Putamen (tissue), 1 donor: ENCODE measurements around the gene BUD31.
"Not testable (repeated sequence)": the region's sequence is repeated elsewhere in the genome, so short reads cannot be mapped to it uniquely, and the experiment has no call there.

ENCODE experiments used
- DNase-seq: peaks from one replicate; pipeline ENCODE4 v3.0.0-alpha.2; 2016; ENCODE audit warnings: low spot score

The BUD31 gene

DNA sequence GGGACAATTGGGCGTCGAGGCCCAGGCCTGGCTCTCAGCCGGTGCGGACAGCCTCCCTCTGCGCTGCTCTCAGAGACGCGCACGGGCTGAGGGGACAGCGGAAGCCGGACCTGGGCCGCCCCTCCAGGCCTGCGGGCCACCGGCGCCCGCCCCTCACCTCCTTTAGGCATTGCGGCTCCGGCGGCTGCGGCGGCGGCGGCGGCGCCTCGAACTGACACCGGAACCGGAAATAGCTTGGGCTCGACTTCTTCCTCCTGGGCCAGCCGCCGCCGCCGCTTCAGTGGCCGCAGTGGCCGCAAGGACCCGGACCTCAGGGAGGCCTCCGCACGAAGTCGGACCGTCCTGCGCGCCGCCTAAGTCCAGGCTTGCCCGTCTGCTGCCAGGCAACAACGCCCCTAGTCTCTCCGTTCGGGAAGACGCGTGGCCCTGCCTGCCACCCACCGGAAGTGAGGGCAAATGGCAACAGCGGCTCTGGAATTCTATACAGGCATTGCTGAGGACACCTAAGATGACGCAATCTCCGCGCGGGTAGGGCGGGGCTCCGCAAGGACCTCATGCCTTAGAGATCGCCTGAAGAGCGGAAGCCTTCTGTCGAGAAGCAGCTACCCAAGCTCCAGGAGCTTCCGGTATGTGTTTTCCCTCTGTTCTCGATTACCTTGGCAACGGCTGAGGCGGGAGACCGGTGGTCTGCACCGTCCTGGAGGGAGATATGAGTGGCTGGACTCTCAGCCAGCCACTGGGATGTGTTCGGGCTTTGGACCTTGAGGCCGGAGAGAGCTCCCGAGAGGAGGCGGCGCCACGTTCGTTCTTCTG lies at the start of gene BUD31, which contains the start of gene PDAP1:
Gene BUD31, plus strand, starts transcription at position 591 of the 813 bp plus-strand sequence. CDS start 2,124 bp downstream, outside the sequence.
Gene PDAP1, minus strand, starts transcription at position 219 of the 813 bp plus-strand sequence. Its CDS starts 49 bp downstream, at position 170.
- DNase-seq = peak; percentile 94

DNA sequence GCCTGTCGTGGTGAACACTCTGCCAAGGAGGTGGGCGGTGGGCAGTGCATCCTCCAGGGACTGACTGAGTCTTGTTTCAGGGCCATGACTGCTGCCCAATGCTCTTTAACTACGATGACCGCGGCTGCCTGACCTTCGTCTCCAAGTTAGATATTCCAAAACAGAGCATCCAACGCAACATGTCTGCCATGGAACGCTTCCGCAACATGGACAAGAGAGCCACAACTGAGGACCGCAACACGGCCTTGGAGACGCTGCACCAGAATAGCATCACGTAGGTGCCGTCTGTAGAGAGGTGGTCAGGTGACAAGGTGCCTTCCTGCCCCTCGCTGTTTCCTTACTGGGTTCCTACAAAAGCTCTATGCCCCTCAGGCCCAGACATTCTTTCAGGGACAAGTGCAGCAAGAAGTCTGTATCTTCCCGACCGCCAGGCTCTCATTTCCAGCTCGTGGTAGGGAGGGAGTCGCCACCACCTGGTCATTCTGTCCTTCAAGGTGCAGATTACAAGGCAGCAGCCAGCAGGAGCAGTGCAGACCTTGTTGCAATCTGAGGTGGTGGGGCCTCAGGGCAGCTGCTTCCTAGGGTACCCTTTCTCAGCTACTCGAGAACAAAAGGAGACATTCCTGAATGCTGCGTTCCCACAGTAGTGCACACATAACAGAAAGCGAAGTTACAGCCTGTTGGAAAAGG lies 49.2 kb upstream of the BUD31 start:
- no peak for DNase-seq

DNA sequence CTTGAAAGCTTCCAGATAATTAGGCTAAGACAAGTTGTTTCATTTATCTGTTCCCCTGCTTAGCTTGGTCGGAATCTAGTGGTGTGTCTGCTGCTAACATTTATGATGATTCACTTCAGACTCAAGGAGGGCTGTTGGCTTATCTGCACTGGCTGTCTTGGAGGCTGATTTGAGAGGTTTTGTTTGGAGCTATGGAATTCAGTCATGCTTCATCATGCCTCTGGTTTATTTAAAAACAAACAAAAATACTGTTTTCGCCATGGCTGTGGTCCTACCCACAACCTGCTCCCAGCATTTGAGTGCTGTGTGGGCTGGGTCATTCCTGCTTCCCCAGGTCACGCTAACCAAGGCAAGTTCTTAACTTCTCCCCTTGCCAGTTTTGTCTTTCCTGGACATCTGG lies 46.0 kb upstream of the BUD31 start:
- DNase-seq = no peak

DNA sequence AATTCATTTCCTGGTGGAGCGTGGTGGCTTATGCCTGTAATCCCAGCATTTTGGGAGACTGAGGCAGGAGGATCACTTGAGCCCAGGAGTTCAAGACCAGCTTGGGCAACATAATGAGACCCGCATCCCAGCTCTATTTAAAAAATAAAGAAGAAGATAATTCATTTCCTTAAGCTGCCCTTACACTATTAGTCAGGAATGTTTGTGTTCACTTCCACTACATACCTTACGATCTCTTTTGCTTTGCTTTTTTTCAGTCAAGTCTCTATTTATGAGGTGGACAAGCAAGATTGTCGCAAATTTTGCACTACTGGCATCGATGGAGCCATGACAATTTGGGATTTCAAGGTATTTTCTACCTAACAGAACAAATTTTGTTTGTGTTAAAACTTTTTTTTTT lies 45.5 kb upstream of the BUD31 start:
- DNase-seq = no peak

DNA sequence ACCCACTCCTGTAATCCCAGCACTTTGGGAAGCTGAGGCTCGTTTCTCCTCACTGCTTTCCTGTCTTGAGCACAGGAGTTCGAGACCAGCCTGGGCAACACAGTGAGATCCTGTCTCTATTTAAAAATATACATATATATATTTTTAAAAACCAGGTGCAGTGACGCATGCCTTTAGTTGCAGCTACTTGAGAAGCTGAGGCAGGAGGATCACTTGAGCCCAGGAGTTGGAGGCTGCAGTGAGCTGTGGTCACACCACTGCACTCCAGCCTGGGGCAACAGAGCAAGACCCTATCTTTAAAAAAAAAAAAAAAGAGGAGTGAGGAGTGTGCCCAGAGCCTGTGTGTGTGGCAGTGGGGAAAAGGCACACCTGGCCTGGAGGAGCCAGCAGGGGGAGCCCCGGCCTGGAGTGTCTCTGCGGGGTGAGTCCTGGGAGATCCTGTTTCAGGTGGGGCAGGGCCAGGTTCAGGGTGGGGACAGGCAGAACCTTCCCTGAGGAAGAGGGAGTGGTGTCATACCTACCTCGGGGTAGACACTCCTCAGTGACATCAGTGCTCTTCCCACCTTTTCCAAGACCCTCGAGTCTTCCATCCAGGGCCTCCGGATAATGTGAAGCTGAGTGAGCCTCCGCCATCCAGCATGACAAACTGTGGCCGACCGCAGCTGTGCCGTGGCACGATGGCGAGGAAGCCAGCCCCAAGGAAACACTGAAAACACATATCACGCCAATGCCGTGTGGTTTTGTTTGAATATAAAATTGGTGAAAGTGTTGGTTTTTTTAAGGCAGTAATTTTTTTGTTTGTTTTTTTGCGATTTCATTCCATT lies 43.2 kb upstream of the BUD31 start:
- no peak for DNase-seq

DNA sequence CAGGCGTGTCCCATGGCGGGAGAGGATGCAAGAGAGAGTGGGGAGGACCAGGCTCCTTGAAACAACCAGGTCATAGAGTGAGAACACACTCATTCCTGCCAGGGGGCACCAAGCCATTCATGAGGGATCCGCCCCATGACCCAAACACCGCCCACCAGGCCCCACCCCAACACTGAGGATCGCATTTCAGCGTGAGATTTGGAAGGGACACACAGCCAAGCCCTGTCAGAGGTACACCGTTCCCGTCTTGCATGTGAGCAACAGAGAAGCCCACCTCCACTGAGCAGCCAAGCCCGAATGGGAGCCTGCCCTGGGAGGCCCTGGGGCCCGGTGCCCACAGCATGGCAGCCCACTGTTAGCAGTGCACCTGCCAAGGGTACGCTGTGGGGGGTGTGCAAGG lies 42.1 kb upstream of the BUD31 start:
- DNase-seq = no peak

DNA sequence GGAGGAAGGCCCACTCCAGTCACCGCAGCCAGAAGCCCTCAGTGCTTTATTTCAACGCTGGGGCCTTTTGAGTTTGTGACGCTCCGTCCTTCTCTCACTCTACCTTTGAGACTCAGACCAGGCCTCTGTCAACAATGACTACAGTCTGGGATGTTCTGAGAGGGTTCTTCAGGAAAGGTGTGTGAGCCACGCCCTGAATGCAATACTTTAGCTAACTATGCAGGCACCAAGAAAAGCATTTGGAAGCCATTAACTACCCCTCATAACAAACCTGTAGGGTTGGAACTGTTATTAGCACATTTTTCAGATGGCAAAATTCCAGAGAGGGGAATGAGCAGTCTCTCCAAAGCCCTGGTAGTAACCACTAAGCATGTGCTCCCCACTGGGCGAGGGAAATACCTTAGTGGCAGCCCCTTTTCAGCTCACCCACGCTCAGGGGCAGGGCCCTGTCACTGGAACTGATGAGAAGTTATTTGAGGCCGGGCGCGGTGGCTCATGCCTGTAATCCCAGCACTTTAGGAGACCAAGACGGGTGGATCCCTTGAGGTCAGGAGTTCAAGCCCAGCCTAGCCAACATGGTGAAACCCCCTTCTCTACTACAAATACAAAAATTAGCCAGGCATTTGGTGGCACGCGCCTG lies 39.9 kb upstream of the BUD31 start:
- no peak for DNase-seq

DNA sequence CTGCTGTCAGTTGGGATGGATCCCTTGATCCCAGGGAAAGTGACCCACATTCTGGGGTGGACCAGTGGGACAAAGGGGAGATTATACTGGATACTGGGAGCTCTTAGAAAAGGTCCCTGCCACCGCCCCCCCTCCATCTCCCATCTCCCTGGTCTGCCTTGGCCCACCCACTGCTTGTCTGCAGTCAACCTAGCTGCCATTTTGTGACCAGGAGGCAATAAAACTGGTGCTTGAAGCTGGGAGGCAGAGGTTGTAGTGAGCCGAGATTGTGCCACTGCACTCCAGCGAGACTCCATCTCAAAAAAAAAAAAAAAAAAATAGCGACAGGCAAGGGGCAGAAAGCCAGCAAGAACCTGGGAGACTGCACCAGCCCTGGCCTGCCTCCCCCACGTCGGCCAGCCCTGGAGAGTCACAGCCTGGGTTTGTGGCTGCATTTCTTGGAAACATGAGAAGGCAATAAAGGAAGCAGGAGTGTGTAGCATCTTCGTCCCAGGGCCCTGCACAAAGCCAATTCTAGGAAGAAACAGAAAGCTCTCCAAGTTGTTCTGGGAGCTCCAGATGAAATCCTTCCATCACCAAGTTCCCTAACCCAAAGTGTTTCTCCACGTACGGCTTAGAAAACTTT lies 38.9 kb upstream of the BUD31 start:
- no peak for DNase-seq

DNA sequence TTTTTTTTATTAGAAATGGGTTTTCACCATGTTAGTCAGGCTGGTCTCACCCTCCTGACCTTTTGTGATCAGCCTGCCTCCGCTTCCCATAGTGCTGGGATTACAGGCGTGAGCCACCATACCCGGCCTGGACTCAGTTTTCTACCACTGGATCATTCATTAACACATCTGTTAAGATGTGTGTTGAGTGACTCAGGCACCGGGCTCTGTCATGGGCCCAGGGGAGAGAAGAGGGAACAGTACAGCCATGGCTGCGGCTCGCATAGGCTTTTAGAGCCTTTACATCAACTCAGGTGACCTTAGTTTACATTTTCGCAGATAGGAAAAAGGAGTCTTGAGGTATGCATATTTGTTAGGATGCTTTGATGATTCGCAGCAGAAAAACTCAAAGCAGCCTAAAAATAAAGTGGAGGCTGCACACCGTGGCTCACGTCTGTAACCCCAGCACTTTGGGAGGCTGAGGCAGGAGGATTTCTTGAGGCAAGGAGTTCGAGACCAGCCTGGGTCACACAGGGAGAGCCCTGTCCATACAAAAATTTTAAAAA lies 37.3 kb upstream of the BUD31 start:
- DNase-seq = no peak

DNA sequence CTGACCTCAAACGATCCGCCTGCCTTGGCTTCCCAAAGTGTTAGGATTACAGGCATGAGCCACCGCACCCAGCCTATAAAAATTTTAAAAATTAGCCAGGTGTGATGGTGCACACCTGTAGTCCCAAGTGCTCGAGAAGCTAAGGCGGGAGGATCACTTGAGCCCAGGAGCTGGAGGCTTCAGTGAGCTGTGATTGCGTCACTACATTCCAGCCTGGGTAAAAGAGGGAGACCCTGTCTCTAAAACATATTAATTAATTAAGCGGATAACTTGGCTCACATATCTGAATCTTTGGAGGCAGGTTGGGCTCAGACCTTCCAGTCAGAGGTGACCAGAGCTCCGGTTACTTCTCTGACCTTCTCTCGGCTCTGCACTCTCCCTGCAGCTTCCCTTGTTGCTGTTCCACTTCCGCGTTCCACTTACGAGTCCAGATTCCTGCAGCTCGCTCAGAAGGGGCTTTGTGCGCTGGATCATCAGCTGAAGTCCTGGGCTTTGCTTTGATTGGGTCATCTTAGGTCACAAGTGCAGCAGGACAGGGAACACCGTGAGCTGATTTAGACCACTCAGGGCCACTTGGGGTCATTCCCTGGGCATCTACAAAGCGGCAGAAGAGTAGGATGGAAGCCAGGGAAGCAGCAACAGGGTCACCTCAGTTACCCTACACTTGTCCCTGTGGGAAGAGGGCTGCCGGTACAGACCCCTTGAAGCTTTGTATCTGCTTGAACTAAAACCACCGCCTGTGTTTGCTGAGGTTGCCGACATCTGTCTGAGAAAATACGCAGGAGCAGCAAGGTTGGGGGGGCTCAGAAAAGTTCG lies 36.3 kb upstream of the BUD31 start:
- no peak for DNase-seq

DNA sequence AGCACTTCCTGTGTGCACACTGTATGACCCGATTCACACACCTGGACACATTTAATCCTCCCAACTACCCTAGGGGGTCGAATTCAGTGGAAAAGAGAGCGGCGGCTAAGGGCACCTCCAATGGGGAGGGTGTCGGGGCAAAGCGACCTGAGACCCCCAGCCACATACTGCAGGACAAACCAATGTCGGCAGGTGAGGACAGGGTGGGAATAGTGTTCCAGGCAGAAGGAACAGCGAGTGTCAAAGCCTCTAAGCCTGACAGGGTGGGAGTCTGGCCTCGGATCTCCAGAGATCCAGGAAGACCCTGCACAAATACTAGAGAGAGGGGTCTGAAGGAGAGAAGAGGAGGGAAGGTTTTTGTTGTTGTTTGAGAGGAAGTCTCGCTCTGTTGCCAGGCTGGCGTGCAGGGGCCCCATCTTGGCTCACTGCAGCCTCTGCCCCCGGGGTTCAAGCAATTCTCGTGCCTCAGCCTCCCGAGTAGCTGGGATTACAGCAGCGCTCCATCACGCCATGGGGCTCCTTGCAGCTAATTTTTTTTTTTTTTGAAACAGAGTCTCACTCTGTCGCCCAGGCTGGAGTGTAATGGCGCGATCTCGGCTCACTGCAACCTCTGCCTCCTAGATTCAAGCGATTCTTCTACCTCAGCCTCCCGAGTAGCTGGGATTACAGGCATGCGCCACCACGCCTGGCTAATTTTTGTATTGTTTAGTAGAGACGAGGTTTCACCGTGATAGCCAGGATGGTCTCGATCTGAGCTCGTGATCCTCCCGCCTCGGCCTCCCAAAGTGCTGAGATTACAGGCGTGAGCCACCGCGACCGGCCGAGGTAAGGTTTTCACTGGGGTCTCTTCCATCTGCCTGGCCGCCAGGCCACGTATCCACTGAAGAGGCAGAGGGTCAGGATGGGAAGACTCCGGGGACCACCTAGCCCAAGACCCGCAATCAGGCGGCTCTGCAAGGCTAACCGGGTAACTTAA lies 35.4 kb upstream of the BUD31 start:
- no peak for DNase-seq

DNA sequence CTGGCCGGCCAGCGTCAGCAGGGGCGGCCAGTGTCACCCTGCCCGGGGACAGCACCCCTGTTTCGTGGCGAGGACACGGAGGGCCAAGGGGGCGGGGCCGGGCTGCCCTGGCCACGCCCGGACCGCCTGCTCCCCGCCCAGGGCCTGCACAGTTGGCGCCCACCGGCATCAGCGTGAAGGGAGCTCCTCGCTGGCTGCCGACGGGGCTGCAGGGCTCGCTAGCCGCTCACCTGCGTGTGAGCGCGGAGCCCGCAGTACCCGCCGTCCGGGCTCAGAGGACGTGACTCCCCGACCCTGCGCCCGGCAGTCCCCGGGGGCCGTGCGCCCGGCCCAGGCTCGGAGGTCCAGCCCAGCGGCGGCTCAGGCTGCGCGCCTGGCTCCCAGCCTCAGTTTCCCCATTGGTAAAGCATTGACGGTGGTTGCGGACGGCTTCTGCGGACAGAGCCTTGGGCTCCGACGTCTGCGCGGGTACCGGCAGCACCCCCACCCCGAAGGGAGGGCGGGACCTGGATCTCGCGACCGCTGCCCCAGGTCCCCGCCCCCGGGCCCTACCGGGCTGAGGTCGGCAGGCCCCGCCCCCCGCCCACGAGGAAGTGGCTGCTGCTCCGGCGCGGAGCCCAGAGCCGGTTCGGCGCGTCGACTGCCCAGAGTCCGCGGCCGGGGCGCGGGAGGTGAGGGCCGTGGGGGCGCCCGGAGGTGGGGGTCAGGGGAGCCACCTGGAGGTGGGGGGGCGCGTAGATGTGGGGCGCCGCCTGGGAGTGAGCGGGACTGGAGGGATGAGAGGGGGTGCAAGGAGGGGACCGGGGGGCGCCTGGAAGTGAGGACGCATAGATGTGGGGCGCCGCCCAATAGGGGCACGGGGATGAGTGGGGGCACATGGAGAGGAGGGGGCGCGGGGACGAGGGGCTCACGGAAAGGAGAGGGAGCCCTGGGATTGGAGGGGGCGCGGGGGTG lies 34.4 kb upstream of the BUD31 start, which contains the start of gene ARPC1B:
Gene ARPC1B, plus strand, starts transcription at position 620 of the 954 bp plus-strand sequence. CDS start 10,985 bp downstream, outside the sequence.
- DNase-seq = no peak

DNA sequence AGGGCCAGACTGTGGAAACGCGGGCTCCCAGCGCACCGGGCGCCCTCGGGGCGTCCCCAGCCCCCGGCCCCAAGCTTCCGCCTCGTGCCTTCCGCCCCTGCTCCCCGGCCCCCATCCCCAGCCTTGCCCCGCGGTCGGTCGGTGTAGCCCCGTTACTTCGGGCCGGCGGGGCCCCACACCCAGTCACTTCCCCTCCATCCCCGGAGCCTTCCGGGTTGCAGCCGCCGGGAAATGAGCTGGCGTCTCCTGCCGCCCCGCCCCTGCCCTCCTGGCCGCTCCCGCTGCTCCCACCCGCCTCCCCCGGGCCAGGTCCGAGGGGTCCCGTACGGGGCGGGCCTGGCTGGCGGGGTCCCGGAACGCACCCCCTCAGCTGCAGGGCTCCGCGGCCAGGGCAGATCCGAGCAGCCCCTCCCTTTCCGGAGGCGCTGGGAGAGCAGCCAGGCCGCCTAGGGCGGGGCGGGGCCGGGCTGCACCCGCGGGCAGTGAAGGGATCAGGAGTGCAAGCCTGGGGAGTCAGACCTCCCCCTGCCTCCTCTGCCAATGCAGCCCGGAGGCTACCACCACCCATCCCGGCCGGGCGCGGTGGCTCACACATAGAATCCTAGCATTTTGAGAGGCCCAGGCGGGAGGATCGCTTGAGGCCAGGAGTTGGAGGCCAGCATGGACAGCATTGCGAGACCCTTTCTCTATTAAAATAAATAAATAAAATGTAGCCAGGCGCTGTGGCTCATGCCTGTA lies 33.5 kb upstream of the BUD31 start:
- DNase-seq = no peak

DNA sequence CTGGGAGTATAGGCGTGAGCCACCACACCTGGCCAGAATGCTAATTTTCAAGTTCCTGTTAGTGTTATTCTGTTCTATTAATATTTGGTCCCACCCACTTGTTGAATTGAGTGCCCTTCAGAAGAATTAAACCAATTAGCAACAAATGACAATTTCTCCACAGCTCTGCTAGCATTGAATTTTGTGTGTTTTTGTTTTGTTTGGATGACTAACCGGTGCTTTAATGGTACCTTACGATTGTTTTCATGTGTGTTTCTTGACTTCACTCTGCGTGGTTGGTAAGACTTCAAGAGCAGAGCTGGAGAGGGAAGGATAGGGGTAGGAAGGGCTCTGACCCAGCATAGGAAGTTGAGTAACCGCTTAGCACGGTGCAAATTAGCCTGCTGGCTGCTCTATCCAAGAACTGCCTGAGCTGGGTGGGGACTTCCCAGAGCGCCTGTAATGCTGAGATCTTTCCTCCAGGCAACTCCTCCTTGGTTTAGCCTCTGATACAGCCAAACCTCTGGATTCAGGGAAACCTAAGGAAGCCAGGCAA lies 29.7 kb upstream of the BUD31 start:
- no peak for DNase-seq

DNA sequence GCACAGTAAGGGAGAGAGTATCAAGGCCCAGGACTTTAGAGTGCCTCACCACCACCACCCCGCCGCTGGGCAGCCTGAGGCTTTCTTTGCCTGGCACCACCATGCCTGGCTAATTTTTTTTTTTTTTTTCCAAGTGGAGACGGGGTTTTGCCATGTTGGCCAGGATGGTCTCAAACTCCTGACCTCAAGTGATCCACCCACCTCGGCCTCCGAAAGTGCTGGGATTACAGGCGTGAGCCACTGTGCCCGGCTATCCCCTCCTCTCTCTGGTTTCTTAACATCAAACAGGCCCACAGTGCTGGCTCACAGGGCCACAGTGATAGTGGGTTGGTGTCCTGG lies 29.1 kb upstream of the BUD31 start:
- DNase-seq = not testable (repeated sequence)

DNA sequence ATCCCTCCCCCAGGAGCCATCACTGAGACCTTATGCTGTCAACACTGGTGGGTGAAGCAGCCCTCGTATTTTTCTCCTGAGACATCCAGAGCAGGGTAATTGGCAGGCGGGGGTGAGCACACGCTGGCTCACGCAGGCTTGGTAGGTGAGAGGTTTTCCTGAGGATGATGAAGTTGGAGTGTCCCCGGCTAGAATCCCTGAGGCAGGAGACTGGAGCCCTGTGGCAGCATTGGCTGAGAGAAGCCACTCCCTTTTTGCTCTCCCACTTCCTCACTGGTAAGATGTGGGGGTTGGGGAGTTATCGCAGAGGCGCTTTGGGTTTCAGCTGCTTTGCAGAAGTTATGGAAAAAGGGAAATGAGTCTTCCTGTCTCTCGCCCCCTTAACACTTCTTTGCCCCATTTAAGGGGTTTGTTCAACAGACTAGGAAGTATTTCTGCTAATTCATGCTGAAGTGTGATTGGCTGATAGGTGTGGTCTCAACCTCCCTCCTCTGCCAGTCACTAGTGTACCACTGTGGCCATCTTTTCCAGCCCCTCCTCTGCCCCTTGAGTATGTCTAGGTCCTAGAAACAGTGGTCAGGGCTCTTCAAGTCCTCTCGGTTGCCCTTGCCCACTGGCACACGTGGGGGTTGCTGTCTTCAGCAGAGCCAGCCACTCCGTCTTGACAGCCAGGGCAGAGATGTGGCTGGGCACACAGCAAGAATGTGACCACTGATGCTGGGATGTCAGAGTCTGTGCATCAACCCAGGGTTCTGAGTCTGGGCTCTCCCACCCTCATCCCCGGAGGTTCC lies 28.5 kb upstream of the BUD31 start:
- peak; percentile 88 for DNase-seq
